Liver (tissue), 9 donors: ENCODE results near the gene UCK2. TPM values are rescaled to one million over a fixed set of nuclear protein-coding genes. Genes with fewer than 3 reads are reported as not detected.

Experiments used
- DNase-seq: peaks from one replicate; pipeline ENCODE4 v3.0.0-alpha.2; 2017; ENCODE audit warnings: low spot score
- H3K27ac ChIP-seq, 2 donors: one replicate each; pipeline ENCODE4 v1.7.0; 2013; ENCODE audit warnings: inconsistent platforms in 2 of 2, low read length in 2 of 2, control low read depth in 1 of 2, low read depth in 1 of 2, mild to moderate bottlenecking in 1 of 2
- H3K27me3 ChIP-seq, 4 donors: one replicate each; pipeline versions ENCODE4 v1.6.1 to v1.7.0; 2013; ENCODE audit warnings: low read length in 3 of 4, inconsistent platforms in 1 of 4, mild to moderate bottlenecking in 1 of 4, moderate library complexity in 1 of 4; ENCODE audit not compliant: control insufficient read depth in 4 of 4, insufficient read depth in 4 of 4
- H3K36me3 ChIP-seq, 4 donors: one replicate each; pipeline versions ENCODE4 v1.6.1 to v1.7.0; 2013; ENCODE audit warnings: low read length in 3 of 4, mild to moderate bottlenecking in 3 of 4, low read depth in 1 of 4, moderate library complexity in 1 of 4; ENCODE audit not compliant: control insufficient read depth in 4 of 4, insufficient read depth in 3 of 4
- H3K4me1 ChIP-seq, 4 donors: one replicate each; pipeline versions ENCODE4 v1.6.1 to v1.7.0; 2013; ENCODE audit warnings: low read length in 3 of 4, mild to moderate bottlenecking in 3 of 4, moderate library complexity in 1 of 4; ENCODE audit not compliant: control insufficient read depth in 4 of 4, insufficient read depth in 4 of 4
- H3K4me3 ChIP-seq, 3 donors: one replicate each; pipeline versions ENCODE4 v1.6.1 to v1.7.0; 2013; ENCODE audit warnings: low read length in 3 of 3, control low read depth in 1 of 3, low read depth in 1 of 3, mild to moderate bottlenecking in 1 of 3
- H3K9ac ChIP-seq, 2 donors: one replicate each; pipeline ENCODE4 v1.7.0; 2013; ENCODE audit warnings: low read length in 2 of 2, mild to moderate bottlenecking in 2 of 2, moderate library complexity in 2 of 2, control low read depth in 1 of 2, low read depth in 1 of 2
- H3K9me3 ChIP-seq, 4 donors: one replicate each; pipeline versions ENCODE4 v1.6.1 to v1.7.0; 2013; ENCODE audit warnings: low read length in 3 of 4; ENCODE audit not compliant: control insufficient read depth in 4 of 4
- EGR1 ChIP-seq, 2 donors: IDR thresholded peaks; 2 replicates each; pipeline ENCODE4 v1.6.1; 2016 to 2018; ENCODE audit warnings: antibody characterized with exemption in 2 of 2, low read depth in 2 of 2
- FOXA1 ChIP-seq: IDR thresholded peaks from 2 replicates; pipeline ENCODE4 v1.6.1; 2016; ENCODE audit warnings: antibody characterized with exemption
- FOXA2 ChIP-seq: IDR thresholded peaks from 2 replicates; pipeline ENCODE4 v1.6.1; 2016; ENCODE audit warnings: antibody characterized with exemption
- GABPA ChIP-seq, 2 donors: IDR thresholded peaks in 1 of 2; conservative IDR thresholded peaks in 1 of 2; 2 replicates each; pipeline ENCODE4 v1.6.1; 2016; ENCODE audit warnings: antibody characterized with exemption in 2 of 2, mild to moderate bottlenecking in 1 of 2, moderate library complexity in 1 of 2
- HNF4A ChIP-seq, 2 donors: conservative IDR thresholded peaks; 2 replicates each; pipeline ENCODE4 v1.6.1; 2016; ENCODE audit warnings: antibody characterized with exemption in 2 of 2, mild to moderate bottlenecking in 2 of 2
- HNF4G ChIP-seq: IDR thresholded peaks from 2 replicates; pipeline ENCODE4 v1.6.1; 2016; ENCODE audit warnings: antibody characterized with exemption
- JUND ChIP-seq, 2 donors: IDR thresholded peaks; 2 replicates each; pipeline ENCODE4 v1.6.1; 2016; ENCODE audit warnings: antibody characterized with exemption in 2 of 2
- NR2F2 ChIP-seq: IDR thresholded peaks from 2 replicates; pipeline ENCODE4 v1.6.1; 2016; ENCODE audit warnings: antibody characterized with exemption
- RAD21 ChIP-seq, 2 donors: IDR thresholded peaks; 2 replicates each; pipeline ENCODE4 v1.6.1; 2016; ENCODE audit warnings: antibody characterized with exemption in 2 of 2, mild to moderate bottlenecking in 2 of 2
- RXRA ChIP-seq, 2 donors: IDR thresholded peaks; 2 replicates each; pipeline ENCODE4 v1.6.1; 2017 to 2018; ENCODE audit warnings: antibody characterized with exemption in 2 of 2, mild to moderate bottlenecking in 1 of 2
- SP1 ChIP-seq: IDR thresholded peaks from 2 replicates; pipeline ENCODE4 v1.6.1; 2018; ENCODE audit warnings: antibody characterized with exemption, mild to moderate bottlenecking
- TAF1 ChIP-seq: conservative IDR thresholded peaks from 2 replicates; pipeline ENCODE4 v1.6.1; 2016; ENCODE audit warnings: antibody characterized with exemption, mild to moderate bottlenecking
- YY1 ChIP-seq: IDR thresholded peaks from 2 replicates; pipeline ENCODE4 v1.6.1; 2016; ENCODE audit warnings: antibody characterized with exemption, mild to moderate bottlenecking
- WGBS: extraction: QIAGEN DNeasy Blood & Tissue Kit; methylation state at CpG from one replicate; pipeline ENCODE4 v1.1.7; 2013; 5-methylcytosine and 5-hydroxymethylcytosine counted together
- polyA plus RNA-seq, 2 donors: library from polyadenylated mRNA; stranded (reverse) in 1 of 2; unstranded in 1 of 2; fragments of 200-250 nt in 1 of 2; fragments of >200 nt in 1 of 2; fragmentation: Nextera tagmentation in 1 of 2; extraction: Ambion mirVana in 1 of 2; gene quantifications; one replicate each; pipeline versions ENCODE4 v1.2.1 to v1.2.3, GENCODE V29; 2013 to 2015
- total RNA-seq, 2 donors: library from RNA; depleted of rRNA; stranded (reverse); fragments of >200 nt; gene quantifications; one replicate each; pipeline ENCODE4 v1.2.3, GENCODE V29; 2014
- TF ChIP-seq, protein P1 (sequence below): IDR thresholded peaks from 2 replicates; pipeline ENCODE4 v1.6.1; 2016; ENCODE audit warnings: antibody characterized with exemption
- TF ChIP-seq, protein P2 (sequence below): IDR thresholded peaks from 2 replicates; pipeline ENCODE4 v1.6.1; 2016; ENCODE audit warnings: antibody characterized with exemption, mild to moderate bottlenecking
- TF ChIP-seq, protein P3 (sequence below): fragments of 150-350 bp; IDR thresholded peaks from 2 replicates; pipeline ENCODE4 v1.5.1; 2017; ENCODE audit warnings: improper control_type of control experiment, low read depth, low read length; ENCODE audit not compliant: missing input control
- TF ChIP-seq, protein P4 (sequence below): IDR thresholded peaks from 2 replicates; pipeline ENCODE4 v1.6.1; 2016; ENCODE audit warnings: antibody characterized with exemption
- TF ChIP-seq, protein P5 (sequence below): IDR thresholded peaks from 2 replicates; pipeline ENCODE4 v1.6.1; 2016; ENCODE audit warnings: antibody characterized with exemption
- donor health status: healthy.
- donor health status: healthy.
- donor health status: healthy.
- donor health status: healthy.
- donor health status: healthy.

UCK2 gene
- total and polyA plus RNA-seq, 4 donors = 8.9 to 25.5 (median 17.3) TPM

DNA sequence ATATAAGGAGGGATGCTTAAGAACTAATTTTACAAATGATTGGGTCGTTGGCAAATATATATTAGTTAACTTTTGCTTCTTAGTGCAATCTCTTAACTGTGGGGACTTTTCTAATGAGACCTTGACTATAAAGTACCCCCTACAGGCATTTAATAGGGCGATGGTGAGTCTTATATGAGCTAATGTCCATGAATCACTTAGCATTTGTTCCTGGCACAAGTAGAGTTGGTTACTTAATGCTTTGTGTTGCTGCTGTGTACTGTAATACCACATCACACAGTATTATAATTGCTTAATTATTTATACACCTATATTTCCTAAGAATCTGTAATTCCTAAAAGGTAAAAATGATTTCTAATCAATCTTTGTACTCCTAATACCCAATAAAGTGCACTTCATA is 33.5 kb upstream of the UCK2 start:
- Histone ChIP-seq H3K36me3 (no peaks in the 10 kb centered on the region), H3K27ac (no peak overlapping the region), H3K4me3 (no peak overlapping the region), H3K9ac (no peak overlapping the region), H3K4me1 (no peaks in the 10 kb centered on the region), H3K9me3 (no peaks in the 10 kb centered on the region), H3K27me3 (no peaks in the 10 kb centered on the region)
- no peak for DNase-seq
- TF ChIP-seq, protein P1, sequence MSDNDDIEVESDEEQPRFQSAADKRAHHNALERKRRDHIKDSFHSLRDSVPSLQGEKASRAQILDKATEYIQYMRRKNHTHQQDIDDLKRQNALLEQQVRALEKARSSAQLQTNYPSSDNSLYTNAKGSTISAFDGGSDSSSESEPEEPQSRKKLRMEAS = no peak
- TF ChIP-seq JUND (IDR thresholded peaks at IDR 0.05) (no peak), YY1 (no peak), RAD21 (IDR thresholded peaks at IDR 0.05) (no peak), NR2F2 (no peak), HNF4A (conservative IDR thresholded peaks at IDR 0.05) (no peak), SP1 (no peak)
- TF ChIP-seq, protein P2, sequence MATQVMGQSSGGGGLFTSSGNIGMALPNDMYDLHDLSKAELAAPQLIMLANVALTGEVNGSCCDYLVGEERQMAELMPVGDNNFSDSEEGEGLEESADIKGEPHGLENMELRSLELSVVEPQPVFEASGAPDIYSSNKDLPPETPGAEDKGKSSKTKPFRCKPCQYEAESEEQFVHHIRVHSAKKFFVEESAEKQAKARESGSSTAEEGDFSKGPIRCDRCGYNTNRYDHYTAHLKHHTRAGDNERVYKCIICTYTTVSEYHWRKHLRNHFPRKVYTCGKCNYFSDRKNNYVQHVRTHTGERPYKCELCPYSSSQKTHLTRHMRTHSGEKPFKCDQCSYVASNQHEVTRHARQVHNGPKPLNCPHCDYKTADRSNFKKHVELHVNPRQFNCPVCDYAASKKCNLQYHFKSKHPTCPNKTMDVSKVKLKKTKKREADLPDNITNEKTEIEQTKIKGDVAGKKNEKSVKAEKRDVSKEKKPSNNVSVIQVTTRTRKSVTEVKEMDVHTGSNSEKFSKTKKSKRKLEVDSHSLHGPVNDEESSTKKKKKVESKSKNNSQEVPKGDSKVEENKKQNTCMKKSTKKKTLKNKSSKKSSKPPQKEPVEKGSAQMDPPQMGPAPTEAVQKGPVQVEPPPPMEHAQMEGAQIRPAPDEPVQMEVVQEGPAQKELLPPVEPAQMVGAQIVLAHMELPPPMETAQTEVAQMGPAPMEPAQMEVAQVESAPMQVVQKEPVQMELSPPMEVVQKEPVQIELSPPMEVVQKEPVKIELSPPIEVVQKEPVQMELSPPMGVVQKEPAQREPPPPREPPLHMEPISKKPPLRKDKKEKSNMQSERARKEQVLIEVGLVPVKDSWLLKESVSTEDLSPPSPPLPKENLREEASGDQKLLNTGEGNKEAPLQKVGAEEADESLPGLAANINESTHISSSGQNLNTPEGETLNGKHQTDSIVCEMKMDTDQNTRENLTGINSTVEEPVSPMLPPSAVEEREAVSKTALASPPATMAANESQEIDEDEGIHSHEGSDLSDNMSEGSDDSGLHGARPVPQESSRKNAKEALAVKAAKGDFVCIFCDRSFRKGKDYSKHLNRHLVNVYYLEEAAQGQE = no peak
- TF ChIP-seq, protein P3, sequence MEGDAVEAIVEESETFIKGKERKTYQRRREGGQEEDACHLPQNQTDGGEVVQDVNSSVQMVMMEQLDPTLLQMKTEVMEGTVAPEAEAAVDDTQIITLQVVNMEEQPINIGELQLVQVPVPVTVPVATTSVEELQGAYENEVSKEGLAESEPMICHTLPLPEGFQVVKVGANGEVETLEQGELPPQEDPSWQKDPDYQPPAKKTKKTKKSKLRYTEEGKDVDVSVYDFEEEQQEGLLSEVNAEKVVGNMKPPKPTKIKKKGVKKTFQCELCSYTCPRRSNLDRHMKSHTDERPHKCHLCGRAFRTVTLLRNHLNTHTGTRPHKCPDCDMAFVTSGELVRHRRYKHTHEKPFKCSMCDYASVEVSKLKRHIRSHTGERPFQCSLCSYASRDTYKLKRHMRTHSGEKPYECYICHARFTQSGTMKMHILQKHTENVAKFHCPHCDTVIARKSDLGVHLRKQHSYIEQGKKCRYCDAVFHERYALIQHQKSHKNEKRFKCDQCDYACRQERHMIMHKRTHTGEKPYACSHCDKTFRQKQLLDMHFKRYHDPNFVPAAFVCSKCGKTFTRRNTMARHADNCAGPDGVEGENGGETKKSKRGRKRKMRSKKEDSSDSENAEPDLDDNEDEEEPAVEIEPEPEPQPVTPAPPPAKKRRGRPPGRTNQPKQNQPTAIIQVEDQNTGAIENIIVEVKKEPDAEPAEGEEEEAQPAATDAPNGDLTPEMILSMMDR = no peak
- WGBS = 74% methylated on average over 2 of the region's 2 CpGs

DNA sequence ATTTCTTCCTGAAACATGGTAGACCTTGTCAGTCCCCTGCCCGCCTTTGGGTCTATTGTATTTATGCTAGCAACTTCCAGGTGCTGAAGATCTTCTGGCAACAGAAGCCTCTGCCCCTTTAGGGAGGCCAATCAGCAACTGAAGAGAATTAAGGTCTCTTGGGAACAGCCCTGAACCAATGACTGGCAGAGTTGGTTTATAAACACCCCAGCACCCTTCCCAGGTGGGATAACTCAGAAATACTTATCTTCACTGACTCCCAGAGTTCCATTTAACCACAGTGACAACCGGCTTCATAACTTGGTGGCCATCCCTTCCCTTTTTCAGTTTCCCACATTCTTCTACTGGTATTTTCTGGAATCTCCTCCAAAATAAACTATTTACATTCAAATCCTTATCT is 31.5 kb upstream of the UCK2 start:
- Histone ChIP-seq H3K9ac (no peak overlapping the region), H3K4me1 (no peaks in the 10 kb centered on the region), H3K36me3 (no peaks in the 10 kb centered on the region), H3K27me3 (no peaks in the 10 kb centered on the region), H3K27ac (no peak overlapping the region), H3K9me3 (peaks cover 0 to 2% (median under 1%) of the 10 kb centered on the region in 4 donors), H3K4me3 (no peak overlapping the region)
- no peak for DNase-seq
- 94% methylated on average over 2 of the region's 2 CpGs for WGBS
- TF ChIP-seq RXRA (IDR thresholded peaks at IDR 0.05) (no peak), SP1 (no peak), FOXA1 (no peak), HNF4G (no peak), EGR1 (IDR thresholded peaks at IDR 0.05; ENCODE audit: low read depth in 2 of 2) (no peak), GABPA (IDR thresholded peaks at IDR 0.05 in 1 of 2, conservative IDR thresholded peaks at IDR 0.05 in 1 of 2) (no peak), NR2F2 (no peak), RAD21 (IDR thresholded peaks at IDR 0.05) (no peak), HNF4A (conservative IDR thresholded peaks at IDR 0.05) (no peak), FOXA2 (no peak), YY1 (no peak), JUND (IDR thresholded peaks at IDR 0.05) (no peak), TAF1 (no peak)
- TF ChIP-seq, protein P4, sequence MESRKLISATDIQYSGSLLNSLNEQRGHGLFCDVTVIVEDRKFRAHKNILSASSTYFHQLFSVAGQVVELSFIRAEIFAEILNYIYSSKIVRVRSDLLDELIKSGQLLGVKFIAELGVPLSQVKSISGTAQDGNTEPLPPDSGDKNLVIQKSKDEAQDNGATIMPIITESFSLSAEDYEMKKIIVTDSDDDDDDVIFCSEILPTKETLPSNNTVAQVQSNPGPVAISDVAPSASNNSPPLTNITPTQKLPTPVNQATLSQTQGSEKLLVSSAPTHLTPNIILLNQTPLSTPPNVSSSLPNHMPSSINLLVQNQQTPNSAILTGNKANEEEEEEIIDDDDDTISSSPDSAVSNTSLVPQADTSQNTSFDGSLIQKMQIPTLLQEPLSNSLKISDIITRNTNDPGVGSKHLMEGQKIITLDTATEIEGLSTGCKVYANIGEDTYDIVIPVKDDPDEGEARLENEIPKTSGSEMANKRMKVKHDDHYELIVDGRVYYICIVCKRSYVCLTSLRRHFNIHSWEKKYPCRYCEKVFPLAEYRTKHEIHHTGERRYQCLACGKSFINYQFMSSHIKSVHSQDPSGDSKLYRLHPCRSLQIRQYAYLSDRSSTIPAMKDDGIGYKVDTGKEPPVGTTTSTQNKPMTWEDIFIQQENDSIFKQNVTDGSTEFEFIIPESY = no peak
- TF ChIP-seq, protein P1 = no peak
- TF ChIP-seq, protein P5, sequence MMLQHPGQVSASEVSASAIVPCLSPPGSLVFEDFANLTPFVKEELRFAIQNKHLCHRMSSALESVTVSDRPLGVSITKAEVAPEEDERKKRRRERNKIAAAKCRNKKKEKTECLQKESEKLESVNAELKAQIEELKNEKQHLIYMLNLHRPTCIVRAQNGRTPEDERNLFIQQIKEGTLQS = no peak
- TF ChIP-seq, protein P2 = no peak
- TF ChIP-seq, protein P3 = no peak
